NCI-H526 treated with DMSO at 0.1 percent for 48 hours (cell line): Measurements from ENCODE around the gene RGS9.
"Not testable (repeated sequence)": the region's sequence is repeated elsewhere in the genome, so short reads cannot be mapped to it uniquely, and the experiment has no call there.

ENCODE experiments used
- DNase-seq: peaks from one replicate; lab custom pipeline; 2025; lab: John Stamatoyannopoulos, UW

The RGS9 gene

GRCh38 chr17:65115839-65116238 lies 21.3 kb upstream of the RGS9 start:
- DNase-seq, result no peak

- not testable (repeated sequence) for DNase-seq
Observed at GRCh38 chr17:65116515-65116914, 20.7 kb upstream of the RGS9 start.

- no peak for DNase-seq
Observed at GRCh38 chr17:65117384-65118035, 19.7 kb upstream of the RGS9 start.

- DNase-seq, result no peak
Observed at GRCh38 chr17:65121368-65121767, 15.8 kb upstream of the RGS9 start.

GRCh38 chr17:65121916-65122806 lies 15.0 kb upstream of the RGS9 start:
- no peak for DNase-seq

GRCh38 chr17:65122836-65123756 lies 14.1 kb upstream of the RGS9 start:
- peak; percentile 76 for DNase-seq

GRCh38 chr17:65123757-65124675 lies 13.2 kb upstream of the RGS9 start:
- DNase-seq, result no peak

GRCh38 chr17:65130832-65131231 lies 6.3 kb upstream of the RGS9 start:
- DNase-seq, result no peak

GRCh38 chr17:65131240-65131639 lies 5.9 kb upstream of the RGS9 start:
- DNase-seq, result no peak

GRCh38 chr17:65131946-65132345 lies 5.2 kb upstream of the RGS9 start:
- DNase-seq, result no peak

- no peak for DNase-seq
Observed at GRCh38 chr17:65134035-65134434, 3.1 kb upstream of the RGS9 start.

GRCh38 chr17:65139101-65139764 lies 2.1 kb downstream of the RGS9 start:
- DNase-seq, result no peak

- no peak for DNase-seq
Observed at GRCh38 chr17:65142247-65142646, 5.1 kb downstream of the RGS9 start.

- no peak for DNase-seq
Observed at GRCh38 chr17:65143889-65144604, 6.9 kb downstream of the RGS9 start.

GRCh38 chr17:65145743-65146142 lies 8.6 kb downstream of the RGS9 start:
- no peak for DNase-seq

- DNase-seq, result no peak
Observed at GRCh38 chr17:65147955-65148354, 10.8 kb downstream of the RGS9 start.

GRCh38 chr17:65154770-65155589 lies 17.8 kb downstream of the RGS9 start:
- no peak for DNase-seq

GRCh38 chr17:65155622-65156021 lies 18.5 kb downstream of the RGS9 start:
- DNase-seq, result no peak

- DNase-seq, result no peak
Observed at GRCh38 chr17:65156185-65156834, 19.1 kb downstream of the RGS9 start.
